Measurements from ENCODE around the gene MCUB. TPM values are rescaled to one million over a fixed set of nuclear protein-coding genes. Genes with fewer than 3 reads are reported as not detected.

The MCUB gene
- polyA plus RNA-seq, 1 donor from 2014 or later, result 3.9 TPM

- Histone ChIP-seq H3K36me3 (ENCODE audit: insufficient read depth, low read length) (no peaks in the 10 kb centered on the region), H3K79me2 (replicated peaks; ENCODE audit: insufficient read depth, low read length) (no peaks in the 10 kb centered on the region), H3K27ac (ENCODE audit: low read length) (no peak overlapping the region), H3K27me3 (ENCODE audit: insufficient read depth, low read depth, low read length) (no peaks in the 10 kb centered on the region), H3K4me2 (ENCODE audit: low read length) (no peak overlapping the region), H3K9ac (ENCODE audit: low read length) (no peak overlapping the region), H3K9me3 (ENCODE audit: low read length) (no peaks in the 10 kb centered on the region), H2AFZ (ENCODE audit: low read depth, low read length) (no peak overlapping the region), H3K4me3 (ENCODE audit: low read length) (no peak overlapping the region), H3F3A (ENCODE audit: insufficient read depth, low read length, poor library complexity, severe bottlenecking) (no peaks in the 10 kb centered on the region), H3K9me2 (ENCODE audit: insufficient read depth, low read length) (no peaks in the 10 kb centered on the region), H4K20me1 (ENCODE audit: insufficient read depth) (no peaks in the 10 kb centered on the region)
- TF ChIP-seq REST (IDR thresholded peaks at IDR 0.05; ENCODE audit: borderline replicate concordance) (no peak), EZH2 (IDR thresholded peaks at IDR 0.05; ENCODE audit: borderline replicate concordance, insufficient read depth, low read length, poor library complexity, severe bottlenecking) (no peak), MXI1 (conservative IDR thresholded peaks at IDR 0.05; ENCODE audit: poor library complexity, severe bottlenecking) (no peak), EP300 (conservative IDR thresholded peaks at IDR 0.05; ENCODE audit: poor library complexity, severe bottlenecking) (no peak), POLR2AphosphoS5 (IDR thresholded peaks at IDR 0.05) (no peak), RAD21 (conservative IDR thresholded peaks at IDR 0.05) (no peak), CTCF (IDR thresholded peaks at IDR 0.05; ENCODE audit: poor library complexity, severe bottlenecking) (no peak), SMC3 (conservative IDR thresholded peaks at IDR 0.05; ENCODE audit: poor library complexity) (no peak), TAF1 (IDR thresholded peaks at IDR 0.05; ENCODE audit: low read depth) (no peak)
Measured at GRCh38 chr4:109589119-109589518, 29.1 kb downstream of the MCUB start.

GRCh38 chr4:109589605-109590004 lies 29.6 kb downstream of the MCUB start:
- Histone ChIP-seq H2AFZ (ENCODE audit: low read depth, low read length) (no peak overlapping the region), H3K4me2 (ENCODE audit: low read length) (no peak overlapping the region)

More at GRCh38 chr4:109589605-109590004, 29.6 kb downstream of the MCUB start:
- Histone ChIP-seq H3K27me3 (ENCODE audit: insufficient read depth, low read depth, low read length) (no peaks in the 10 kb centered on the region), H3K9ac (ENCODE audit: low read length) (no peak overlapping the region), H3K9me2 (ENCODE audit: insufficient read depth, low read length) (no peaks in the 10 kb centered on the region), H3K9me3 (ENCODE audit: low read length) (no peaks in the 10 kb centered on the region), H3K27ac (ENCODE audit: low read length) (no peak overlapping the region), H4K20me1 (ENCODE audit: insufficient read depth) (no peaks in the 10 kb centered on the region), H3K36me3 (ENCODE audit: insufficient read depth, low read length) (no peaks in the 10 kb centered on the region), H3K4me3 (ENCODE audit: low read length) (no peak overlapping the region), H3K79me2 (replicated peaks; ENCODE audit: insufficient read depth, low read length) (no peaks in the 10 kb centered on the region), H3F3A (ENCODE audit: insufficient read depth, low read length, poor library complexity, severe bottlenecking) (no peaks in the 10 kb centered on the region)
- no peak for TF ChIP-seq RAD21 (conservative IDR thresholded peaks at IDR 0.05)
- no peak for TF ChIP-seq SMC3 (conservative IDR thresholded peaks at IDR 0.05; ENCODE audit: poor library complexity)
- no peak for TF ChIP-seq MXI1 (conservative IDR thresholded peaks at IDR 0.05; ENCODE audit: poor library complexity, severe bottlenecking)
- no peak for TF ChIP-seq POLR2AphosphoS5 (IDR thresholded peaks at IDR 0.05)
- no peak for TF ChIP-seq EZH2 (IDR thresholded peaks at IDR 0.05; ENCODE audit: borderline replicate concordance, insufficient read depth, low read length, poor library complexity, severe bottlenecking)
- TF ChIP-seq REST (IDR thresholded peaks at IDR 0.05; ENCODE audit: borderline replicate concordance), result no peak
- TF ChIP-seq EP300 (conservative IDR thresholded peaks at IDR 0.05; ENCODE audit: poor library complexity, severe bottlenecking), result no peak
- TF ChIP-seq CTCF (IDR thresholded peaks at IDR 0.05; ENCODE audit: poor library complexity, severe bottlenecking), result no peak
- TF ChIP-seq TAF1 (IDR thresholded peaks at IDR 0.05; ENCODE audit: low read depth), result no peak

All from neural cell (in vitro differentiated cells).